M059J (cell line): ENCODE results near the gene ZFYVE28. TPM values are rescaled to one million over a fixed set of nuclear protein-coding genes. Genes with fewer than 3 reads are reported as not detected.

Experiments
- DNase-seq: peaks from one replicate; pipeline ENCODE4 v3.0.0-alpha.2; 2012; ENCODE audit warnings: low read depth
- total RNA-seq: library from RNA; depleted of rRNA; stranded (reverse); fragments of >200 nt; shearing (Covaris generic); gene quantifications from 2 replicates; pipeline ENCODE4 v1.2.3, GENCODE V29; 2014

ZFYVE28 gene
- total RNA-seq, 1 experiment from 2014 or later: 4.0 TPM

- DNase-seq: no peak
These were observed 65.0 kb downstream of the ZFYVE28 start for GRCh38 chr4:2353222-2354107.

- DNase-seq: no peak
These were observed 65.7 kb downstream of the ZFYVE28 start for GRCh38 chr4:2352729-2353221.

GRCh38 chr4:2352171-2352570 lies 66.3 kb downstream of the ZFYVE28 start:
- no peak for DNase-seq

- no peak for DNase-seq
These were observed 67.5 kb downstream of the ZFYVE28 start for GRCh38 chr4:2350982-2351381.

GRCh38 chr4:2348786-2349185 lies 69.7 kb downstream of the ZFYVE28 start:
- DNase-seq: no peak

- no peak for DNase-seq
These were observed 71.3 kb downstream of the ZFYVE28 start for GRCh38 chr4:2347190-2347589.

GRCh38 chr4:2343476-2343875 lies 75.0 kb downstream of the ZFYVE28 start:
- DNase-seq: no peak

GRCh38 chr4:2341911-2342652 lies 76.4 kb downstream of the ZFYVE28 start:
- no peak for DNase-seq

GRCh38 chr4:2341261-2341841 lies 77.1 kb downstream of the ZFYVE28 start:
- no peak for DNase-seq

- DNase-seq: no peak
These were observed 78.0 kb downstream of the ZFYVE28 start for GRCh38 chr4:2340272-2341061.

GRCh38 chr4:2339458-2340271 lies 78.8 kb downstream of the ZFYVE28 start:
- DNase-seq: no peak

- no peak for DNase-seq
These were observed 79.5 kb downstream of the ZFYVE28 start for GRCh38 chr4:2338754-2339457.

- no peak for DNase-seq
These were observed 80.5 kb downstream of the ZFYVE28 start for GRCh38 chr4:2337896-2338295.

- DNase-seq: no peak
These were observed 81.2 kb downstream of the ZFYVE28 start for GRCh38 chr4:2337131-2337723.

- DNase-seq: no peak
These were observed 81.8 kb downstream of the ZFYVE28 start for GRCh38 chr4:2336659-2337058.

GRCh38 chr4:2335729-2336101 lies 82.7 kb downstream of the ZFYVE28 start:
- DNase-seq: no peak

GRCh38 chr4:2334826-2335728 lies 83.4 kb downstream of the ZFYVE28 start:
- DNase-seq: no peak

GRCh38 chr4:2333916-2334644 lies 84.4 kb downstream of the ZFYVE28 start:
- no peak for DNase-seq
